SKM-1 (cell line): Measurements from ENCODE around the gene ZBTB7A.
"Not testable (repeated sequence)": the region's sequence is repeated elsewhere in the genome, so short reads cannot be mapped to it uniquely, and the experiment has no call there.

ENCODE experiments used
- DNase-seq: peaks from one replicate; lab custom pipeline; 2025; ENCODE audit not compliant: unreplicated experiment; lab: John Stamatoyannopoulos, UW

The ZBTB7A gene

GRCh38 chr19:4018775-4019504 lies 47.8 kb downstream of the ZBTB7A start:
- DNase-seq: no peak

- DNase-seq: no peak
These were observed 48.5 kb downstream of the ZBTB7A start for GRCh38 chr19:4018140-4018613.

- no peak for DNase-seq
These were observed 49.6 kb downstream of the ZBTB7A start for GRCh38 chr19:4016903-4017638.

GRCh38 chr19:4016486-4016885 lies 50.2 kb downstream of the ZBTB7A start:
- DNase-seq: no peak

DNA sequence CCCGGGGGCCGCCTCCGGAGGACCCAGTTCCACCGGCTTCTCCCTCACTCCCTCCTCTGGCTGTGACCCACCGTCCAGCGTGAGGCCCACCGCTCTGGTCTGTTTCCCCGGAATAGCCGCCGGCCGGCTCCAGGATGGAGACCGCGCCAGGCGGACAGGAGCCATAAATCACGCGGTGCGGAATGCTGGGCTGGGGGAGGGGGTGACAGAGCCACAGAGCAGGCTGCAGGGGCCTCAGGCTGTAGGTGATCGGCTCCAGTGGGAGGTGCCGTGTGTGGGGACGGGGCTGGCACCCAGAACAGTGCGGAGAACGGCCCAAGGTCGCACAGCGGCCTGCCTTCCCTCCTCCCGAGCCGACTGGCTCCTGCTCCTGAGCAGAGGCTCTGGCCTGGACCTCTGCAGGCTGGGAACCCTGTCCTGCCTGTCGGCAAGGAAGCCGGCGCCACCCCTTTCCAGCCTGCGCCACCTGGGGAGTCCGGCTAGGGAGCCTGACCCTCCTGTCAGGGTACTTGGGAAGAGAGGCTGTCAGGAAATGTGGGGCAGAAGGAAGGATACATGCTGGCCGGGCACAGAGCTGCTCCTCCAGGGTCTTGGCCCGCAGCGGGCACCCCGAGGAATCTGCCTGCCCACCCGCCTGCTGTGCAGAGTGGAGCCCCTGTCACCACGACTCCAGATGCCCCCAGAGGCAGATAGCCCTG lies 50.8 kb downstream of the ZBTB7A start:
- no peak for DNase-seq

DNA sequence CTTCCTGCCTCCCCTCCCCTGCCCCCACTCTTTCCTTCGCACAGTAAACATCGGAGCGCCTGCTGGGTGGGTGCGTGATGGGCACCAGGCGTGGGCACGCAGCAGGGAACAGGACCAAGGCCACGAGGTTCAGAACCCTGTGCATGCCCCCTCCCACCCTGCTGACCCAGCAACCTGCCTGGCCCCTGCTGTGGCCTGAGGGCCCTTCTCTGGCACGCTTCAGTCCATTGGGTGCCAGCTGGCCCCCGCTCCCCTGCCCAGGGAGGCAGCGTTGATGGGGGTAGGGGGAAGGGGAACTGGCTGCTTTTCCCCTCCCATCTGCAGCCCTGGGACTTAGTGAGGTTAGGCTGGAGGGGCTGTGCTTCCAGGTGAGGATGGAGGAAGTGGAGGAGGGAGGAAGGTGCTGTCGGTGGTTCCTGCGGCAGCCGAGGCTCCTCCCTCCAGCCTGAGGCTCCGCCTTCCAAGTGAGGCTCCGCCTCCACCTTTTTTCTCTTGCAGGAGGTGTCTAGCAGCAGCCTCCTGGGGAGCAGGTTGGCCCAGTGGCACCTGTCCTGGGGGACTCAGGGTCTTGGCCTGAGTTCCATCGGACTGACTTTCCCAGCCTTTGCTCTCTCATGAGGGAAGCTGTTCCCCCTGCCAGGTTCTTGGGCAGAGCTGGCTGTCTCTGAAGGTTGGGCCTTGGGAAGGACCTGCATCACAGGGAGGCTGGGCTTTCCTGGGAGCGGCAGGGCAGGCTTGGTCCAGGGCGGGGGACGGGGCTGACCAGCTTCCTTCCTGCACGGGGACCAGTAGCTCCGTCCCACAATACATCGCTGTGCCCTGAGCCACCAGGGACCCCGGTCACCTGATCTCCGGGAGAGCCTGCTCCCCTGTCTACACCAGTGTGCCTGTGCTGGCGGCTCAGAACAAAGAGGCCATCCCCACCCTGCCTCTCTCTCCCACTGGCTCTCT lies 51.9 kb downstream of the ZBTB7A start:
- no peak for DNase-seq

GRCh38 chr19:4013886-4014540 lies 52.7 kb downstream of the ZBTB7A start:
- DNase-seq: no peak

- DNase-seq: no peak
These were observed 53.6 kb downstream of the ZBTB7A start for GRCh38 chr19:4012975-4013634.

- DNase-seq: no peak
These were observed 54.4 kb downstream of the ZBTB7A start for GRCh38 chr19:4012092-4012974.

GRCh38 chr19:4011430-4011829 lies 55.3 kb downstream of the ZBTB7A start:
- not testable (repeated sequence) for DNase-seq

- no peak for DNase-seq
These were observed 55.9 kb downstream of the ZBTB7A start for GRCh38 chr19:4010808-4011110.

- DNase-seq: no peak
These were observed 56.5 kb downstream of the ZBTB7A start for GRCh38 chr19:4009990-4010807.

GRCh38 chr19:4007836-4008539 lies 58.7 kb downstream of the ZBTB7A start:
- DNase-seq: no peak

- peak; percentile 89 for DNase-seq
These were observed 59.5 kb downstream of the ZBTB7A start, which contains the start of gene PIAS4 for GRCh38 chr19:4007021-4007835. Gene PIAS4, plus strand, starts transcription at chr19:4007736. Its CDS starts 25 bp downstream, at chr19:4007761.

DNA sequence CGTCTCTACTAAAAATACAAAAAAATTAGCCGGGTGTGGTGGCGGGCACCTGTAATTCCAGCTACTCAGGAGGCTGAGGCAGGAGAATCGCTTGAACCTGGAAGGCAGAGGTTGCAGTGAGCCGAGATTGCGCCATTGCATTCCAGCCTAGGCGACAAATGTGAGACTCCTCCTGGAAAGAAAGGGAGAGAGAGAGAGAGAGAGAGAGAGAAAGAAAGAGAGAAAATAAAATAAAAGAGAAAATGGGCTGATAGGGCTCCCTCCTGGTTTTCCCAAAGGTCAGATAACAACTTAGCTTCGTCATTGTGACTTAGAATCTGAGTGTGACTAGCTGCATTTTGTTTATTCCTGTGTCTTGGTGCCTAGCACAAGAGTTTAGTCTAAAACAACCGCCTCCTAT lies 61.3 kb downstream of the ZBTB7A start:
- DNase-seq: not testable (repeated sequence)

GRCh38 chr19:4000798-4001197 lies 65.9 kb downstream of the ZBTB7A start:
- DNase-seq: not testable (repeated sequence)
